WTC11 (cell line): ENCODE measurements around the gene ZFP36L1. TPM values are rescaled to one million over a fixed set of nuclear protein-coding genes. Genes with fewer than 3 reads are reported as not detected.

Source experiments
- ATF1 ChIP-seq: sonication (generic); formaldehyde crosslinking; IDR thresholded peaks from 2 replicates; pipeline ENCODE4 v1.8.1; 2023; ENCODE audit warnings: mild to moderate bottlenecking, moderate library complexity, missing genetic modification reagents
- GRHL2 ChIP-seq: fragments of 250-450 bp; sonication (Bioruptor Pico); IDR thresholded peaks from 2 replicates; pipeline ENCODE4 v1.8.0; 2022; ENCODE audit warnings: mild to moderate bottlenecking, moderate library complexity; ENCODE audit not compliant: insufficient replicate concordance, severe bottlenecking
- HMGA2 ChIP-seq: fragments of 250-450 bp; sonication (Bioruptor Pico); IDR thresholded peaks from 2 replicates; pipeline ENCODE4 v1.4.0; 2021; ENCODE audit warnings: mild to moderate bottlenecking, moderate library complexity
- TP53 ChIP-seq: sonication (generic); formaldehyde crosslinking; IDR thresholded peaks from 2 replicates; pipeline ENCODE4 v1.8.1; 2023; ENCODE audit warnings: mild to moderate bottlenecking, missing genetic modification reagents
- ZNF121 ChIP-seq: sonication (generic); formaldehyde crosslinking; IDR thresholded peaks from 2 replicates; pipeline ENCODE4 v1.8.0; 2023; ENCODE audit warnings: missing genetic modification reagents
- total RNA-seq: library from RNA; stranded (reverse); gene quantifications from 3 replicates; pipeline ENCODE4 v1.2.3, GENCODE V29; 2021
- TF ChIP-seq, protein P1 (sequence below): sonication (generic); formaldehyde crosslinking; IDR thresholded peaks from 2 replicates; pipeline ENCODE4 v1.8.0; 2023; ENCODE audit warnings: missing genetic modification reagents, mild to moderate bottlenecking, borderline replicate concordance
- TF ChIP-seq, protein P2 (sequence below): sonication (generic); formaldehyde crosslinking; IDR thresholded peaks from 2 replicates; pipeline ENCODE4 v1.8.0; 2022; ENCODE audit warnings: mild to moderate bottlenecking, missing genetic modification reagents
- TF ChIP-seq, protein P3 (sequence below): sonication (generic); formaldehyde crosslinking; conservative IDR thresholded peaks from 2 replicates; pipeline ENCODE4 v1.8.1; 2023; ENCODE audit warnings: mild to moderate bottlenecking, low read depth, missing genetic modification reagents, moderate library complexity
- TF ChIP-seq, protein P4 (sequence below): fragments of 250-450 bp; sonication (Bioruptor Pico); IDR thresholded peaks from 2 replicates; pipeline ENCODE4 v1.9.0; 2021; ENCODE audit warnings: mild to moderate bottlenecking, borderline replicate concordance
- TF ChIP-seq, protein P5 (sequence below): sonication (generic); formaldehyde crosslinking; IDR thresholded peaks from 2 replicates; pipeline ENCODE4 v1.8.1; 2023; ENCODE audit warnings: mild to moderate bottlenecking, missing genetic modification reagents, borderline replicate concordance
- TF ChIP-seq, protein P6 (sequence below): sonication (generic); formaldehyde crosslinking; IDR thresholded peaks from 2 replicates; pipeline ENCODE4 v1.8.1; 2023; ENCODE audit warnings: mild to moderate bottlenecking, missing genetic modification reagents, moderate library complexity

Gene ZFP36L1
- total RNA-seq, 1 experiment from 2014 or later: 132 TPM

DNA sequence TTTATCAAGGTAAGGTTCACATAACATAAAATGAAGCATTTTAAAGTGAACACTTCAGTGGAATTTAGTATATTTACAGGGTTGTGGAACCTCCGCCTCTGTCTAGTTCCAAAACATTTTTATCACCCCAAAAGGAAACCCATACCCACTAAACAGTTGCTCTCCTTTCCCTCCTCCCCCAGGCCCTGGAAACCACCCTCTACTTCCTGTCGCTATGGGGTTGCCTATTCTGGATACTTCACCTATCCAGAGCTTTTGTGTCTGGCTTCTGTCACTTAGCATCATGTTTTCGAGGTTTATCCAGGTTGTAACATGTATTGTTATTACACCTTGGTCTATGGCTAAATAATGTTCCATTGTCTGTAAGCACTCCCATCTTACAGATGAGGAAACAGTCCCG, 27.7 kb upstream of the ZFP36L1 start (continued):
- TF ChIP-seq, protein P1, sequence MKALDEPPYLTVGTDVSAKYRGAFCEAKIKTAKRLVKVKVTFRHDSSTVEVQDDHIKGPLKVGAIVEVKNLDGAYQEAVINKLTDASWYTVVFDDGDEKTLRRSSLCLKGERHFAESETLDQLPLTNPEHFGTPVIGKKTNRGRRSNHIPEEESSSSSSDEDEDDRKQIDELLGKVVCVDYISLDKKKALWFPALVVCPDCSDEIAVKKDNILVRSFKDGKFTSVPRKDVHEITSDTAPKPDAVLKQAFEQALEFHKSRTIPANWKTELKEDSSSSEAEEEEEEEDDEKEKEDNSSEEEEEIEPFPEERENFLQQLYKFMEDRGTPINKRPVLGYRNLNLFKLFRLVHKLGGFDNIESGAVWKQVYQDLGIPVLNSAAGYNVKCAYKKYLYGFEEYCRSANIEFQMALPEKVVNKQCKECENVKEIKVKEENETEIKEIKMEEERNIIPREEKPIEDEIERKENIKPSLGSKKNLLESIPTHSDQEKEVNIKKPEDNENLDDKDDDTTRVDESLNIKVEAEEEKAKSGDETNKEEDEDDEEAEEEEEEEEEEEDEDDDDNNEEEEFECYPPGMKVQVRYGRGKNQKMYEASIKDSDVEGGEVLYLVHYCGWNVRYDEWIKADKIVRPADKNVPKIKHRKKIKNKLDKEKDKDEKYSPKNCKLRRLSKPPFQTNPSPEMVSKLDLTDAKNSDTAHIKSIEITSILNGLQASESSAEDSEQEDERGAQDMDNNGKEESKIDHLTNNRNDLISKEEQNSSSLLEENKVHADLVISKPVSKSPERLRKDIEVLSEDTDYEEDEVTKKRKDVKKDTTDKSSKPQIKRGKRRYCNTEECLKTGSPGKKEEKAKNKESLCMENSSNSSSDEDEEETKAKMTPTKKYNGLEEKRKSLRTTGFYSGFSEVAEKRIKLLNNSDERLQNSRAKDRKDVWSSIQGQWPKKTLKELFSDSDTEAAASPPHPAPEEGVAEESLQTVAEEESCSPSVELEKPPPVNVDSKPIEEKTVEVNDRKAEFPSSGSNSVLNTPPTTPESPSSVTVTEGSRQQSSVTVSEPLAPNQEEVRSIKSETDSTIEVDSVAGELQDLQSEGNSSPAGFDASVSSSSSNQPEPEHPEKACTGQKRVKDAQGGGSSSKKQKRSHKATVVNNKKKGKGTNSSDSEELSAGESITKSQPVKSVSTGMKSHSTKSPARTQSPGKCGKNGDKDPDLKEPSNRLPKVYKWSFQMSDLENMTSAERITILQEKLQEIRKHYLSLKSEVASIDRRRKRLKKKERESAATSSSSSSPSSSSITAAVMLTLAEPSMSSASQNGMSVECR (CRISPR knock-in tag): no peak
- TF ChIP-seq TP53 (no peak), GRHL2 (CRISPR knock-in tag) (no peak), HMGA2 (CRISPR knock-in tag) (no peak), ZNF121 (CRISPR knock-in tag) (no peak), ATF1 (CRISPR knock-in tag) (no peak)
- TF ChIP-seq, protein P2, sequence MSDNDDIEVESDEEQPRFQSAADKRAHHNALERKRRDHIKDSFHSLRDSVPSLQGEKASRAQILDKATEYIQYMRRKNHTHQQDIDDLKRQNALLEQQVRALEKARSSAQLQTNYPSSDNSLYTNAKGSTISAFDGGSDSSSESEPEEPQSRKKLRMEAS (CRISPR knock-in tag): no peak
- TF ChIP-seq, protein P3, sequence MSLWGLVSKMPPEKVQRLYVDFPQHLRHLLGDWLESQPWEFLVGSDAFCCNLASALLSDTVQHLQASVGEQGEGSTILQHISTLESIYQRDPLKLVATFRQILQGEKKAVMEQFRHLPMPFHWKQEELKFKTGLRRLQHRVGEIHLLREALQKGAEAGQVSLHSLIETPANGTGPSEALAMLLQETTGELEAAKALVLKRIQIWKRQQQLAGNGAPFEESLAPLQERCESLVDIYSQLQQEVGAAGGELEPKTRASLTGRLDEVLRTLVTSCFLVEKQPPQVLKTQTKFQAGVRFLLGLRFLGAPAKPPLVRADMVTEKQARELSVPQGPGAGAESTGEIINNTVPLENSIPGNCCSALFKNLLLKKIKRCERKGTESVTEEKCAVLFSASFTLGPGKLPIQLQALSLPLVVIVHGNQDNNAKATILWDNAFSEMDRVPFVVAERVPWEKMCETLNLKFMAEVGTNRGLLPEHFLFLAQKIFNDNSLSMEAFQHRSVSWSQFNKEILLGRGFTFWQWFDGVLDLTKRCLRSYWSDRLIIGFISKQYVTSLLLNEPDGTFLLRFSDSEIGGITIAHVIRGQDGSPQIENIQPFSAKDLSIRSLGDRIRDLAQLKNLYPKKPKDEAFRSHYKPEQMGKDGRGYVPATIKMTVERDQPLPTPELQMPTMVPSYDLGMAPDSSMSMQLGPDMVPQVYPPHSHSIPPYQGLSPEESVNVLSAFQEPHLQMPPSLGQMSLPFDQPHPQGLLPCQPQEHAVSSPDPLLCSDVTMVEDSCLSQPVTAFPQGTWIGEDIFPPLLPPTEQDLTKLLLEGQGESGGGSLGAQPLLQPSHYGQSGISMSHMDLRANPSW (CRISPR knock-in tag): no peak
- TF ChIP-seq, protein P4, sequence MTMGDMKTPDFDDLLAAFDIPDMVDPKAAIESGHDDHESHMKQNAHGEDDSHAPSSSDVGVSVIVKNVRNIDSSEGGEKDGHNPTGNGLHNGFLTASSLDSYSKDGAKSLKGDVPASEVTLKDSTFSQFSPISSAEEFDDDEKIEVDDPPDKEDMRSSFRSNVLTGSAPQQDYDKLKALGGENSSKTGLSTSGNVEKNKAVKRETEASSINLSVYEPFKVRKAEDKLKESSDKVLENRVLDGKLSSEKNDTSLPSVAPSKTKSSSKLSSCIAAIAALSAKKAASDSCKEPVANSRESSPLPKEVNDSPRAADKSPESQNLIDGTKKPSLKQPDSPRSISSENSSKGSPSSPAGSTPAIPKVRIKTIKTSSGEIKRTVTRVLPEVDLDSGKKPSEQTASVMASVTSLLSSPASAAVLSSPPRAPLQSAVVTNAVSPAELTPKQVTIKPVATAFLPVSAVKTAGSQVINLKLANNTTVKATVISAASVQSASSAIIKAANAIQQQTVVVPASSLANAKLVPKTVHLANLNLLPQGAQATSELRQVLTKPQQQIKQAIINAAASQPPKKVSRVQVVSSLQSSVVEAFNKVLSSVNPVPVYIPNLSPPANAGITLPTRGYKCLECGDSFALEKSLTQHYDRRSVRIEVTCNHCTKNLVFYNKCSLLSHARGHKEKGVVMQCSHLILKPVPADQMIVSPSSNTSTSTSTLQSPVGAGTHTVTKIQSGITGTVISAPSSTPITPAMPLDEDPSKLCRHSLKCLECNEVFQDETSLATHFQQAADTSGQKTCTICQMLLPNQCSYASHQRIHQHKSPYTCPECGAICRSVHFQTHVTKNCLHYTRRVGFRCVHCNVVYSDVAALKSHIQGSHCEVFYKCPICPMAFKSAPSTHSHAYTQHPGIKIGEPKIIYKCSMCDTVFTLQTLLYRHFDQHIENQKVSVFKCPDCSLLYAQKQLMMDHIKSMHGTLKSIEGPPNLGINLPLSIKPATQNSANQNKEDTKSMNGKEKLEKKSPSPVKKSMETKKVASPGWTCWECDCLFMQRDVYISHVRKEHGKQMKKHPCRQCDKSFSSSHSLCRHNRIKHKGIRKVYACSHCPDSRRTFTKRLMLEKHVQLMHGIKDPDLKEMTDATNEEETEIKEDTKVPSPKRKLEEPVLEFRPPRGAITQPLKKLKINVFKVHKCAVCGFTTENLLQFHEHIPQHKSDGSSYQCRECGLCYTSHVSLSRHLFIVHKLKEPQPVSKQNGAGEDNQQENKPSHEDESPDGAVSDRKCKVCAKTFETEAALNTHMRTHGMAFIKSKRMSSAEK (CRISPR knock-in tag): no peak
- TF ChIP-seq, protein P5, sequence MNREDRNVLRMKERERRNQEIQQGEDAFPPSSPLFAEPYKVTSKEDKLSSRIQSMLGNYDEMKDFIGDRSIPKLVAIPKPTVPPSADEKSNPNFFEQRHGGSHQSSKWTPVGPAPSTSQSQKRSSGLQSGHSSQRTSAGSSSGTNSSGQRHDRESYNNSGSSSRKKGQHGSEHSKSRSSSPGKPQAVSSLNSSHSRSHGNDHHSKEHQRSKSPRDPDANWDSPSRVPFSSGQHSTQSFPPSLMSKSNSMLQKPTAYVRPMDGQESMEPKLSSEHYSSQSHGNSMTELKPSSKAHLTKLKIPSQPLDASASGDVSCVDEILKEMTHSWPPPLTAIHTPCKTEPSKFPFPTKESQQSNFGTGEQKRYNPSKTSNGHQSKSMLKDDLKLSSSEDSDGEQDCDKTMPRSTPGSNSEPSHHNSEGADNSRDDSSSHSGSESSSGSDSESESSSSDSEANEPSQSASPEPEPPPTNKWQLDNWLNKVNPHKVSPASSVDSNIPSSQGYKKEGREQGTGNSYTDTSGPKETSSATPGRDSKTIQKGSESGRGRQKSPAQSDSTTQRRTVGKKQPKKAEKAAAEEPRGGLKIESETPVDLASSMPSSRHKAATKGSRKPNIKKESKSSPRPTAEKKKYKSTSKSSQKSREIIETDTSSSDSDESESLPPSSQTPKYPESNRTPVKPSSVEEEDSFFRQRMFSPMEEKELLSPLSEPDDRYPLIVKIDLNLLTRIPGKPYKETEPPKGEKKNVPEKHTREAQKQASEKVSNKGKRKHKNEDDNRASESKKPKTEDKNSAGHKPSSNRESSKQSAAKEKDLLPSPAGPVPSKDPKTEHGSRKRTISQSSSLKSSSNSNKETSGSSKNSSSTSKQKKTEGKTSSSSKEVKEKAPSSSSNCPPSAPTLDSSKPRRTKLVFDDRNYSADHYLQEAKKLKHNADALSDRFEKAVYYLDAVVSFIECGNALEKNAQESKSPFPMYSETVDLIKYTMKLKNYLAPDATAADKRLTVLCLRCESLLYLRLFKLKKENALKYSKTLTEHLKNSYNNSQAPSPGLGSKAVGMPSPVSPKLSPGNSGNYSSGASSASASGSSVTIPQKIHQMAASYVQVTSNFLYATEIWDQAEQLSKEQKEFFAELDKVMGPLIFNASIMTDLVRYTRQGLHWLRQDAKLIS (CRISPR knock-in tag): no peak
- TF ChIP-seq, protein P6, sequence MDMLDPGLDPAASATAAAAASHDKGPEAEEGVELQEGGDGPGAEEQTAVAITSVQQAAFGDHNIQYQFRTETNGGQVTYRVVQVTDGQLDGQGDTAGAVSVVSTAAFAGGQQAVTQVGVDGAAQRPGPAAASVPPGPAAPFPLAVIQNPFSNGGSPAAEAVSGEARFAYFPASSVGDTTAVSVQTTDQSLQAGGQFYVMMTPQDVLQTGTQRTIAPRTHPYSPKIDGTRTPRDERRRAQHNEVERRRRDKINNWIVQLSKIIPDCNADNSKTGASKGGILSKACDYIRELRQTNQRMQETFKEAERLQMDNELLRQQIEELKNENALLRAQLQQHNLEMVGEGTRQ (CRISPR knock-in tag): no peak
